Endothelial cell of umbilical vein (primary cell): ENCODE data around the gene PPP2R3C. TPM values are rescaled to one million over a fixed set of nuclear protein-coding genes. Genes with fewer than 3 reads are reported as not detected.

ENCODE experiments used
- BruUV-seq: library from RNA; stranded (reverse); fragments of 400-500 nt; replicated peaks from 2 replicates; lab custom pipeline; 2021; lab: Mats Ljungman, UMichigan
- CTCF ChIA-PET: fragments of 300-600, 350-600 bp; sonication (Branson Sonifier 250); formaldehyde crosslinking; loops from one replicate; lab custom pipeline; 2021; ENCODE audit warnings: antibody characterized with exemption, inconsistent platforms; lab: Charles Lee
- POLR2A ChIA-PET: fragments of 300-600, 350-600 bp; sonication (Branson Sonifier 250); formaldehyde crosslinking; loops from one replicate; lab custom pipeline; 2021; ENCODE audit warnings: antibody characterized with exemption, inconsistent platforms; lab: Charles Lee
- DNase-seq: peaks from one replicate; pipeline ENCODE4 v3.0.0-alpha.2; 2011; ENCODE audit warnings: low read depth, low spot score
- FAIRE-seq: peaks from 2 replicates; lab custom pipeline; 2011; peaks lifted over from hg19 to GRCh38; lab: Jason Lieb, UNC
- H2AFZ ChIP-seq: 2 replicates; pipeline ENCODE4 v1.6.0; 2012; ENCODE audit warnings: low read depth, low read length, control low read depth, inconsistent platforms
- H3K27ac ChIP-seq: 2 replicates; pipeline ENCODE4 v1.5.1; 2011; ENCODE audit warnings: low read depth, mild to moderate bottlenecking, control low read depth, low read length, moderate library complexity; ENCODE audit not compliant: insufficient read depth
- H3K27me3 ChIP-seq, 2 experiments: 2 replicates each; pipeline versions ENCODE4 v1.6.0 to v1.6.1; 2011; ENCODE audit warnings: low read length in 2 of 2, mixed read lengths in 1 of 2; ENCODE audit not compliant: control insufficient read depth in 2 of 2, insufficient read depth in 2 of 2
- H3K36me3 ChIP-seq, 2 experiments: 2 replicates in 1 of 2; 3 replicates in 1 of 2; pipeline ENCODE4 v1.5.1; 2011; ENCODE audit warnings: low read length in 2 of 2, mild to moderate bottlenecking in 1 of 2, moderate library complexity in 1 of 2; ENCODE audit not compliant: control insufficient read depth in 2 of 2, insufficient read depth in 2 of 2; ENCODE audit errors: extremely low read depth in 1 of 2
- H3K4me1 ChIP-seq: 3 replicates; pipeline ENCODE4 v1.5.1; 2011; ENCODE audit warnings: mild to moderate bottlenecking, low read length; ENCODE audit not compliant: control insufficient read depth, insufficient read depth; ENCODE audit errors: extremely low read depth
- H3K4me2 ChIP-seq: 2 replicates; pipeline ENCODE4 v1.6.1; 2011; ENCODE audit warnings: low read length, control low read depth, mixed read lengths; ENCODE audit not compliant: insufficient read depth
- H3K4me3 ChIP-seq, 3 experiments: fragments of 200-600 bp in 1 of 3; sonication (generic), shearing (Covaris generic) in 1 of 3; replicated peaks in 1 of 3; 2 replicates each; pipeline ENCODE4 v1.5.1; 2011 to 2016; ENCODE audit warnings: control low read depth in 3 of 3, low read length in 3 of 3, mild to moderate bottlenecking in 2 of 3, inconsistent platforms in 1 of 3, low read depth in 1 of 3, moderate library complexity in 1 of 3; ENCODE audit not compliant: insufficient read depth in 1 of 3
- H3K79me2 ChIP-seq: 2 replicates; pipeline ENCODE4 v1.6.0; 2012; ENCODE audit warnings: low read length, inconsistent platforms; ENCODE audit not compliant: control insufficient read depth, insufficient read depth
- H3K9ac ChIP-seq: replicated peaks from 2 replicates; pipeline ENCODE3; 2011; ENCODE audit warnings: low read length, control low read depth; ENCODE audit not compliant: insufficient read depth; ENCODE audit errors: extremely low read depth
- H3K9me1 ChIP-seq: replicated peaks from 3 replicates; pipeline ENCODE4 v1.6.0; 2011; ENCODE audit warnings: mild to moderate bottlenecking, low read length; ENCODE audit not compliant: control insufficient read depth, insufficient read depth; ENCODE audit errors: extremely low read depth
- H3K9me3 ChIP-seq: replicated peaks from 2 replicates; pipeline ENCODE4 v1.5.1; 2012; ENCODE audit warnings: low read length, inconsistent platforms; ENCODE audit not compliant: control insufficient read depth, insufficient read depth
- H4K20me1 ChIP-seq: replicated peaks from 2 replicates; pipeline ENCODE3; 2011; ENCODE audit warnings: mild to moderate bottlenecking, low read length; ENCODE audit not compliant: control insufficient read depth, insufficient read depth; ENCODE audit errors: extremely low read depth
- EZH2 ChIP-seq: IDR thresholded peaks from 2 replicates; pipeline ENCODE4 v1.6.1; 2012; ENCODE audit warnings: borderline replicate concordance, low read depth, mild to moderate bottlenecking, moderate library complexity, low read length, inconsistent platforms; ENCODE audit not compliant: severe bottlenecking
- FOS ChIP-seq: IDR thresholded peaks from 2 replicates; pipeline ENCODE4 v1.6.1; 2011; ENCODE audit warnings: mild to moderate bottlenecking, low read length, moderate library complexity, borderline replicate concordance; ENCODE audit not compliant: insufficient read depth
- GATA2 ChIP-seq: IDR thresholded peaks from 2 replicates; pipeline ENCODE4 v1.7.0; 2011; ENCODE audit warnings: low read depth, mild to moderate bottlenecking, moderate library complexity, mixed read lengths, low read length; ENCODE audit not compliant: insufficient read length, insufficient read depth
- JUN ChIP-seq: IDR thresholded peaks from 2 replicates; pipeline ENCODE4 v1.6.1; 2011; ENCODE audit warnings: borderline replicate concordance, low read depth; ENCODE audit not compliant: insufficient read length, insufficient read depth
- MYC ChIP-seq: IDR thresholded peaks from one replicate; pipeline ENCODE4 v1.6.1; 2011; ENCODE audit warnings: mild to moderate bottlenecking, low read depth, low read length
- POLR2A ChIP-seq: IDR thresholded peaks from 2 replicates; pipeline ENCODE4 v1.6.1; 2012; ENCODE audit warnings: low read depth, mild to moderate bottlenecking, control low read depth, low read length
- POLR2AphosphoS5 ChIP-seq: IDR thresholded peaks from 2 replicates; pipeline ENCODE4 v1.6.1; 2012; ENCODE audit warnings: low read depth, mild to moderate bottlenecking, control low read depth, low read length, moderate library complexity; ENCODE audit not compliant: insufficient read depth
- dilution Hi-C: fragments of 300-500 bp; cut with MboI; formaldehyde crosslinking; loops from one replicate; pipeline ENCODE4 v1.15.0; 2019; ENCODE audit warnings: low sequenced_read_pairs; ENCODE audit not compliant: extremely low pct_ligation_motif_present
- intact Hi-C: fragments of 100-400 bp; cut with micrococcal nuclease; formaldehyde crosslinking; loops from one replicate; pipeline ENCODE4 v1.10.0; 2022
- polyA plus RNA-seq, 4 experiments: library from polyadenylated mRNA; depleted of rRNA in 3 of 4; stranded (reverse) in 3 of 4; unstranded in 1 of 4; fragments of >200 nt; gene quantifications; 2 replicates each; pipeline versions ENCODE4 v1.2.1 to v1.2.3, GENCODE V29; 2011 to 2012; ENCODE audit warnings: missing spikeins in 1 of 4
- total RNA-seq: library from RNA; stranded (reverse); gene quantifications from 2 replicates; pipeline ENCODE4 v1.2.3, GENCODE V29; 2021
- TF ChIP-seq, protein P1 (sequence below), 2 donors: IDR thresholded peaks; 1 replicate in 1 of 2; 2 replicates in 1 of 2; pipeline ENCODE4 v1.5.1; 2011; ENCODE audit warnings: low read length in 2 of 2, mild to moderate bottlenecking in 2 of 2, moderate library complexity in 2 of 2, control low read depth in 1 of 2, inconsistent platforms in 1 of 2, low read depth in 1 of 2; ENCODE audit not compliant: insufficient read depth in 1 of 2; ENCODE audit errors: extremely low read depth in 1 of 2
- TF ChIP-seq, protein P2 (sequence below): IDR thresholded peaks from 2 replicates; pipeline ENCODE4 v1.6.1; 2011; ENCODE audit not compliant: insufficient read depth, insufficient read length

PPP2R3C gene
- total and polyA plus RNA-seq, 2 donors (not counting 3 experiments of a cell fraction or from before 2014, with no cell fraction given): 10.2 to 40.6 TPM

DNA sequence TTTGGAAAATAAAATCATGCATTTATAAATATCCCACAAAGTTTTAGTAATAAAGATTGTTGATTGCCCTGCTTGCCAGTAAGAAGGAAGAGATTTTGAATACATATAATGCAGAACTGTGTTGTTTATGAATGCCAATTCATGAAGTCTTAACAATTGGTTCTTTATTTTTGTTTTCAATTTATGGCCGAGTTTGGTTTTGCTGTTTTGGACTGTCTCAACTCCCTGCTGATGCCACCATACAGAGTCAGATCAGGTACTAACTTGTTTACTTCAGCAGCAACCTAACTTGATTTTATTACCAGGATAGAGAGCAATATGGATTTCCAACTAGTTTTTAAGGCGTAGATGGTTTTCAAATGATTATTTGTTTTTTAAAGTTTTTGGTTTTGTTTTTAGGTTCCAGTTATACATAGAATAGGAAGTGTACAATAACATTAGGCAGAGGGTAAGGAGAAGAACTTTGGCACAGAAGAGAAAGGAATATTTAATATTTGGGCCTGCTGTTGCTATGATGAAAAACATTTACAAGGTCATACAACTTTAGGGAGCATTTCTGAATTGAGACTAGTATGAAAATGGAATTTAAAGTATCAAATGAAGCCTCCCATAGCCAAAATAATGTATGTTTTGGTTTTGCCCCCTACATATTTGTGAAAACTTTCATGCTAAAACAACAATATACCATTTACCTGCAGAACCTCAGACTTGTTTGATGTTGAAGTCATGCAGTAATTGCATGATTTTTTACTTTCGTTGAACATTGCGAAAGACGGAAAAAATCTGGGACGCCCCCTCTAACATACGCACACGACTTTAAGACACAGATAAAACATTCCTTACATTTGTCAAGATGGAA, 76.6 kb downstream of the PPP2R3C start:
- TF ChIP-seq GATA2: no peak
- no peak for TF ChIP-seq POLR2AphosphoS5
- TF ChIP-seq, protein P1, sequence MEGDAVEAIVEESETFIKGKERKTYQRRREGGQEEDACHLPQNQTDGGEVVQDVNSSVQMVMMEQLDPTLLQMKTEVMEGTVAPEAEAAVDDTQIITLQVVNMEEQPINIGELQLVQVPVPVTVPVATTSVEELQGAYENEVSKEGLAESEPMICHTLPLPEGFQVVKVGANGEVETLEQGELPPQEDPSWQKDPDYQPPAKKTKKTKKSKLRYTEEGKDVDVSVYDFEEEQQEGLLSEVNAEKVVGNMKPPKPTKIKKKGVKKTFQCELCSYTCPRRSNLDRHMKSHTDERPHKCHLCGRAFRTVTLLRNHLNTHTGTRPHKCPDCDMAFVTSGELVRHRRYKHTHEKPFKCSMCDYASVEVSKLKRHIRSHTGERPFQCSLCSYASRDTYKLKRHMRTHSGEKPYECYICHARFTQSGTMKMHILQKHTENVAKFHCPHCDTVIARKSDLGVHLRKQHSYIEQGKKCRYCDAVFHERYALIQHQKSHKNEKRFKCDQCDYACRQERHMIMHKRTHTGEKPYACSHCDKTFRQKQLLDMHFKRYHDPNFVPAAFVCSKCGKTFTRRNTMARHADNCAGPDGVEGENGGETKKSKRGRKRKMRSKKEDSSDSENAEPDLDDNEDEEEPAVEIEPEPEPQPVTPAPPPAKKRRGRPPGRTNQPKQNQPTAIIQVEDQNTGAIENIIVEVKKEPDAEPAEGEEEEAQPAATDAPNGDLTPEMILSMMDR (IDR thresholded peaks at IDR 0.05; ENCODE audit: extremely low read depth in 1 of 2, insufficient read depth in 1 of 2, low read depth in 1 of 2, low read length in 2 of 2): no peak
- no peak for TF ChIP-seq POLR2A
- no peak for TF ChIP-seq JUN
- TF ChIP-seq MYC: no peak
- TF ChIP-seq FOS: no peak
- TF ChIP-seq, protein P2, sequence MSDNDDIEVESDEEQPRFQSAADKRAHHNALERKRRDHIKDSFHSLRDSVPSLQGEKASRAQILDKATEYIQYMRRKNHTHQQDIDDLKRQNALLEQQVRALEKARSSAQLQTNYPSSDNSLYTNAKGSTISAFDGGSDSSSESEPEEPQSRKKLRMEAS: no peak
- TF ChIP-seq EZH2: no peak
- peaks cover 15% of the 10 kb centered on the region for H3K4me1 ChIP-seq
- dilution Hi-C loops: no loop called here
- peak overlapping the region; percentile 90 for H2AFZ ChIP-seq
- no peaks in the 10 kb centered on the region for H3K27me3 ChIP-seq
- ChIA-PET POLR2A (interaction anchor here (0.8 to 1.4 kb wide), 5 partner anchors 62 to 394 kb away, joined by 3 to 10 read pairs (median 5); partner anchors contain the start of genes BAZ1A, NFKBIA and SRP54), CTCF (interaction anchor here (1.1 to 1.8 kb wide), 4 partner anchors 11 to 372 kb away, joined by 3 to 6 read pairs (median 5); no protein-coding TSS in a partner anchor)
- peak overlapping the region; percentile 96 for H3K4me2 ChIP-seq
- FAIRE-seq (peak; percentile 12), DNase-seq (no peak)
- intact Hi-C loops: loop anchor here (5.0 kb wide), 1 partner anchor 367 kb away; no protein-coding TSS in a partner anchor
- H3K9ac ChIP-seq: peak overlapping the region; percentile 93
- peaks cover 11% of the 10 kb centered on the region for H3K79me2 ChIP-seq
- BruUV-seq: no TSS peak
- H3K9me3 ChIP-seq: no peaks in the 10 kb centered on the region
- H3K9me1 ChIP-seq: no peaks in the 10 kb centered on the region
- H3K4me3 ChIP-seq: peak overlapping the region; percentile 63 to 91 (median 69)
- no peaks in the 10 kb centered on the region for H4K20me1 ChIP-seq
- H3K27ac ChIP-seq: peak overlapping the region; percentile 94
- no peaks in the 10 kb centered on the region for H3K36me3 ChIP-seq
